HepG2 (cell line): ENCODE data around the gene SIN3A. TPM values are rescaled to one million over a fixed set of nuclear protein-coding genes. Genes with fewer than 3 reads are reported as not detected.
A peak's percentile ranks its signal among the peaks of the same experiment; 100 is the strongest.

ENCODE experiments used
- AGO2 ChIP-seq: fragments of 200-400 bp; formaldehyde crosslinking; optimal IDR thresholded peaks from 2 replicates; pipeline ENCODE3; 2017; ENCODE audit warnings: mild to moderate bottlenecking, low read depth, low read length, moderate library complexity
- CSRNP1 ChIP-seq: sonication (generic); formaldehyde crosslinking; IDR thresholded peaks from 2 replicates; pipeline ENCODE4 v1.8.1; 2023; ENCODE audit warnings: mild to moderate bottlenecking, missing genetic modification reagents
- FOSL1 ChIP-seq: sonication (generic); formaldehyde crosslinking; IDR thresholded peaks from 2 replicates; pipeline ENCODE4 v1.9.0; 2021; ENCODE audit warnings: missing genetic modification reagents, borderline replicate concordance
- FOXO4 ChIP-seq: sonication (generic); formaldehyde crosslinking; conservative IDR thresholded peaks from 2 replicates; pipeline ENCODE4 v1.8.1; 2023; ENCODE audit warnings: missing genetic modification reagents
- HES4 ChIP-seq: sonication (generic); formaldehyde crosslinking; IDR thresholded peaks from 2 replicates; pipeline ENCODE4 v1.9.0; 2021; ENCODE audit warnings: mild to moderate bottlenecking, missing genetic modification reagents, borderline replicate concordance
- HNRNPK ChIP-seq: fragments of 200-400 bp; formaldehyde crosslinking; IDR thresholded peaks from 2 replicates; pipeline ENCODE4 v1.6.1; 2018; ENCODE audit warnings: low read length, low read depth, moderate library complexity, mild to moderate bottlenecking; ENCODE audit not compliant: poor library complexity, severe bottlenecking
- HOXA3 ChIP-seq: sonication (generic); formaldehyde crosslinking; IDR thresholded peaks from 2 replicates; pipeline ENCODE4 v1.5.0; 2020; ENCODE audit warnings: missing genetic modification reagents
- HOXA9 ChIP-seq: sonication (generic); formaldehyde crosslinking; IDR thresholded peaks from 2 replicates; pipeline ENCODE4 v1.8.1; 2022; ENCODE audit warnings: missing genetic modification reagents, mild to moderate bottlenecking, moderate library complexity, borderline replicate concordance
- PAXIP1 ChIP-seq: sonication (generic); formaldehyde crosslinking; conservative IDR thresholded peaks from 2 replicates; pipeline ENCODE4 v1.4.0; 2020; ENCODE audit warnings: mild to moderate bottlenecking, missing genetic modification reagents, moderate library complexity
- POLR2AphosphoS2 ChIP-seq: IDR thresholded peaks from 2 replicates; pipeline ENCODE4 v1.6.1; 2011; ENCODE audit warnings: low read depth, low read length, improper control_type of control experiment
- SOX6 ChIP-seq, 2 experiments: fragments of 450-650 bp in 1 of 2; sonication (generic) in 1 of 2; formaldehyde crosslinking in 1 of 2; IDR thresholded peaks; 2 replicates each; pipeline versions ENCODE4 v1.4.0 to v1.6.1; 2017 to 2020; ENCODE audit warnings: antibody characterized with exemption in 1 of 2, mild to moderate bottlenecking in 1 of 2, missing genetic modification reagents in 1 of 2
- TOPORS ChIP-seq: sonication (generic); formaldehyde crosslinking; IDR thresholded peaks from 2 replicates; pipeline ENCODE4 v1.8.0; 2023; ENCODE audit warnings: mild to moderate bottlenecking, missing genetic modification reagents
- YEATS2 ChIP-seq: sonication (generic); formaldehyde crosslinking; IDR thresholded peaks from 2 replicates; pipeline ENCODE4 v1.4.0; 2020; ENCODE audit warnings: missing genetic modification reagents, borderline replicate concordance
- ZNF563 ChIP-seq: sonication (generic); formaldehyde crosslinking; IDR thresholded peaks from 2 replicates; pipeline ENCODE4 v1.8.0; 2022; ENCODE audit warnings: mild to moderate bottlenecking, moderate library complexity, missing genetic modification reagents
- ZNF598 ChIP-seq: sonication (generic); formaldehyde crosslinking; IDR thresholded peaks from 2 replicates; pipeline ENCODE4 v1.5.1; 2020; ENCODE audit warnings: mild to moderate bottlenecking, missing genetic modification reagents, borderline replicate concordance
- ZNF616 ChIP-seq: sonication (generic); formaldehyde crosslinking; IDR thresholded peaks from 2 replicates; pipeline ENCODE4 v1.5.0; 2020; ENCODE audit warnings: low read depth, mild to moderate bottlenecking, missing genetic modification reagents
- ZNF709 ChIP-seq: sonication (generic); formaldehyde crosslinking; IDR thresholded peaks from 2 replicates; pipeline ENCODE4 v1.5.0; 2020; ENCODE audit warnings: mild to moderate bottlenecking, missing genetic modification reagents
- polyA plus RNA-seq, 8 experiments: library from polyadenylated mRNA; depleted of rRNA in 3 of 8; stranded (reverse) in 7 of 8; unstranded in 1 of 8; fragments of >200 nt; fragmentation: Illumina TruSeq in 4 of 8; extraction: Trizol in 4 of 8; gene quantifications; 2 replicates each; pipeline versions ENCODE4 v1.2.1 to v1.2.3, GENCODE V29; 2011 to 2016; ENCODE audit warnings: low read depth in 4 of 8, missing spikeins in 1 of 8, mixed read lengths in 1 of 8; ENCODE audit not compliant: insufficient read depth in 1 of 8
- total RNA-seq, 5 experiments: library from RNA; depleted of rRNA; stranded (reverse); fragments of >200 nt; fragmentation: Illumina TruSeq; extraction: Trizol; gene quantifications; 2 replicates each; pipeline ENCODE4 v1.2.3, GENCODE V29; 2016; ENCODE audit warnings: low read depth in 1 of 5

Gene SIN3A
- total and polyA plus RNA-seq, 2 of the 13 experiments (the other 11 are each of a cell fraction or from before 2014, with no cell fraction given) = 16.1 to 28.1 TPM

- TF ChIP-seq FOXO4 (CRISPR knock-in tag) (0 out of 2 replicates have a peak, but pooled peaks have one; percentile 18), ZNF709 (CRISPR knock-in tag) (peak; percentile 43; the same call in 1 of the 2 replicates), HOXA3 (CRISPR knock-in tag) (no peak), ZNF598 (no peak), HES4 (CRISPR knock-in tag) (0 out of 2 replicates have a peak, but pooled peaks have one; percentile 17), YEATS2 (CRISPR knock-in tag) (no peak), AGO2 (peak; percentile 62), ZNF563 (CRISPR knock-in tag) (0 out of 2 replicates have a peak, but pooled peaks have one; percentile 47), POLR2AphosphoS2 (no peak), HNRNPK (peak; percentile 71), FOSL1 (CRISPR knock-in tag) (no peak), ZNF616 (CRISPR knock-in tag) (no peak), PAXIP1 (CRISPR knock-in tag) (no peak), CSRNP1 (no peak), SOX6 (IDR thresholded peaks at IDR 0.05) (no peak), SOX6 (CRISPR knock-in tag; IDR thresholded peaks at IDR 0.05) (no peak), HOXA9 (0 out of 2 replicates have a peak, but pooled peaks have one; percentile 56), TOPORS (0 out of 2 replicates have a peak, but pooled peaks have one; percentile 59)
These were observed 3.2 kb upstream of the SIN3A start (continued) for GRCh38 chr15:75454471-75455378.
